ENCODE data around the gene SH3D21. TPM values are rescaled to one million over a fixed set of nuclear protein-coding genes. Genes with fewer than 3 reads are reported as not detected.

The SH3D21 gene
- total RNA-seq, 2 donors from 2014 or later: 14.7 to 15.5 TPM

GRCh38 chr1:36359383-36359782 lies 53.2 kb downstream of the SH3D21 start:
- Histone ChIP-seq H3K27ac (ENCODE audit: low read depth, low read length) (no peak overlapping the region), H3K27me3 (ENCODE audit: control insufficient read depth, insufficient read depth, low read length, poor library complexity, severe bottlenecking) (no peaks in the 10 kb centered on the region), H3K4me1 (ENCODE audit: control insufficient read depth, insufficient read depth, low read length) (no peaks in the 10 kb centered on the region), H3K36me3 (ENCODE audit: control insufficient read depth, insufficient read depth, low read length) (peaks cover 80% of the 10 kb centered on the region), H3K4me3 (ENCODE audit: low read length) (no peak overlapping the region), H3K9ac (ENCODE audit: extremely low read depth, low read length, poor library complexity, severe bottlenecking) (no peak overlapping the region), H3K9me3 (ENCODE audit: control insufficient read depth, low read length) (no peaks in the 10 kb centered on the region)
- TF ChIP-seq CTCF (conservative IDR thresholded peaks at IDR 0.05): no peak
- Mint-ChIP-seq H3K27me3 (ENCODE audit: insufficient read depth) (no peaks in the 10 kb centered on the region), H3K9me3 (no peaks in the 10 kb centered on the region), H3K4me1 (no peaks in the 10 kb centered on the region), H3K27ac (peak overlapping the region; percentile 31), H3K36me3 (ENCODE audit: low read depth) (peaks cover 64% of the 10 kb centered on the region), H3K4me3 (no peak overlapping the region)
- WGBS, 2 experiments (ENCODE audit: insufficient coverage in 1 of 2, insufficient read length in 1 of 2): 93 to 94% methylated on average over 5 of the region's 5 CpGs
- DNase-seq: no peak

GRCh38 chr1:36359911-36360550 lies 53.9 kb downstream of the SH3D21 start:
- 95% methylated on average over 5 to 6 of the region's 6 CpGs for whole genome bisulfite sequencing, 2 experiments (ENCODE audit: insufficient coverage in 1 of 2, insufficient read length in 1 of 2)
- peak overlapping the region; percentile 31 for H3K27ac Mint-ChIP-seq
- peaks cover 57% of the 10 kb centered on the region for H3K36me3 Mint-ChIP-seq (ENCODE audit: low read depth)
- no peaks in the 10 kb centered on the region for H3K27me3 ChIP-seq (ENCODE audit: control insufficient read depth, insufficient read depth, low read length, poor library complexity, severe bottlenecking)
- no peak for TF ChIP-seq CTCF (conservative IDR thresholded peaks at IDR 0.05)
- no peaks in the 10 kb centered on the region for H3K9me3 ChIP-seq (ENCODE audit: control insufficient read depth, low read length)
- H3K27me3 Mint-ChIP-seq (ENCODE audit: insufficient read depth): no peaks in the 10 kb centered on the region
- no peak for DNase-seq
- H3K4me1 ChIP-seq (ENCODE audit: control insufficient read depth, insufficient read depth, low read length): no peaks in the 10 kb centered on the region
- peaks cover 74% of the 10 kb centered on the region for H3K36me3 ChIP-seq (ENCODE audit: control insufficient read depth, insufficient read depth, low read length)
- no peak overlapping the region for H3K27ac ChIP-seq (ENCODE audit: low read depth, low read length)
- no peak overlapping the region for H3K4me3 ChIP-seq (ENCODE audit: low read length)
- no peak overlapping the region for H3K4me3 Mint-ChIP-seq
- H3K9ac ChIP-seq (ENCODE audit: extremely low read depth, low read length, poor library complexity, severe bottlenecking): no peak overlapping the region
- no peaks in the 10 kb centered on the region for H3K9me3 Mint-ChIP-seq
- no peaks in the 10 kb centered on the region for H3K4me1 Mint-ChIP-seq

GRCh38 chr1:36365381-36365780 lies 59.2 kb downstream of the SH3D21 start:
- Histone ChIP-seq H3K27ac (ENCODE audit: low read depth, low read length) (peak overlapping the region; percentile 95), H3K4me1 (ENCODE audit: control insufficient read depth, insufficient read depth, low read length) (no peaks in the 10 kb centered on the region), H3K9me3 (ENCODE audit: control insufficient read depth, low read length) (no peaks in the 10 kb centered on the region), H3K36me3 (ENCODE audit: control insufficient read depth, insufficient read depth, low read length) (peaks cover 70% of the 10 kb centered on the region), H3K9ac (ENCODE audit: extremely low read depth, low read length, poor library complexity, severe bottlenecking) (no peak overlapping the region), H3K4me3 (ENCODE audit: low read length) (no peak overlapping the region), H3K27me3 (ENCODE audit: control insufficient read depth, insufficient read depth, low read length, poor library complexity, severe bottlenecking) (no peaks in the 10 kb centered on the region)
- Mint-ChIP-seq H3K36me3 (ENCODE audit: low read depth) (peaks cover 32% of the 10 kb centered on the region), H3K27me3 (ENCODE audit: insufficient read depth) (no peaks in the 10 kb centered on the region), H3K4me1 (peaks cover 11% of the 10 kb centered on the region), H3K4me3 (no peak overlapping the region), H3K9me3 (no peaks in the 10 kb centered on the region), H3K27ac (peak overlapping the region; percentile 70)
- 90 to 95% methylated on average over 1 of the region's 1 CpG for WGBS, 2 experiments (ENCODE audit: insufficient coverage in 1 of 2, insufficient read length in 1 of 2)
- DNase-seq: no peak
- no peak for TF ChIP-seq CTCF (conservative IDR thresholded peaks at IDR 0.05)
